HG03060 (cell line): ENCODE measurements around the gene SEBOX.

Source experiments
- ATAC-seq: cut with Tn5 transposase; IDR thresholded peaks from one replicate; pipeline ENCODE4 v1.9.1; 2021; ENCODE audit warnings: low read depth, moderate number of reproducible peaks; ENCODE audit not compliant: unreplicated experiment

The SEBOX gene, protein sequence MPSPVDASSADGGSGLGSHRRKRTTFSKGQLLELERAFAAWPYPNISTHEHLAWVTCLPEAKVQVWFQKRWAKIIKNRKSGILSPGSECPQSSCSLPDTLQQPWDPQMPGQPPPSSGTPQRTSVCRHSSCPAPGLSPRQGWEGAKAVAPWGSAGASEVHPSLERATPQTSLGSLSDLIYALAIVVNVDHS

DNA sequence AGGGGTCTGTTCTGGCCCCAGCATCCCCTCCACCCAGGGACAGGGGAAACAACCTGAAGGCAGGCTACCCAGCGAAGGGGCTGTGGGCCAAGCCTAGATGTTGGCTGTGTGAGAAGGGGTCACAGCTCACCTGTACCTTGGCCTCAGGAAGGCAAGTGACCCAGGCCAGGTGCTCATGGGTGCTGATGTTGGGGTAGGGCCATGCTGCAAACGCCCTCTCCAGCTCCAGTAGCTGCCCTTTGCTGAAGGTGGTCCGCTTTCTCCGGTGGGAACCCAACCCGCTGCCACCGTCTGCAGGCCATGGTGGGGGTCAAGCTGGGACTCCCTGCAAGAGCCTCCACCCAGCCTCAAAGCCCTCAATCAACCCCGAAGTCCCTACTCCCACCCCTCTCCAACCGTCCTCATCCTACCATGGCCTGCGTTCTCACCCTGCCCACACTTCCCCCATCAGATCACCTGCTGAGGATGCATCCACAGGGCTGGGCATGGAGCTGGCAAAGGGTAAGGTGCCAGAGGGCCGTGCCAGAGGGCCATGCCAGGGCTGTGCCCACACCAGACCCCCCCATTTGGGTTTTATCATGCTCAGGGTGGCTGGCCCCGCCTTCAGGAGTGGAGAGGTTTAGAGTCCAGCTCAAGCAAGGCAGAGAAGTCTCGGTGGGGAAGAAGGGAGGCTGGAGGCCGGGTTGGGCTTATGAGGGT, at the start of gene SEBOX:
SEBOX (minus strand) TSS at position 535 of the 699 bp plus-strand sequence; CDS start at position 487, 48 bp downstream.
- ATAC-seq = no peak

DNA sequence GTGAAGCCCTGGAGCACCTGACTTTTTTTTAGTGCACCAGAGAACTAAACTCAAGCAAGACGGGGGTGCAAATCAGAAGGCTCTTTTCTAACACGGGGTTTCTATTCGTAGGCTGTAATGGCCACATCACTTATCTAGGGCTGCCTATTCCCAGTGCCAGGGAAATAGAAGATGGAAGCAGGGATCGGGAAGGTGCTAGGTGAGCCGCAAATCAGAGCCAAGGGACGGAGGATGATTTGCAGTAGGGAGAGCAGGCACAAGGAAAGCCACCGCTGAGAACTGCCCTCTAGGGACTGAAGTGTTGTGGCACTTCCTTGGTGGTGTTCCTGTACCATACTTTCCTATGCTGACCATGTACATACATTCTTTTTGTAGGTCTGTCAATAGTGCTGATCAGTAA, 48.8 kb upstream of the SEBOX start:
- ATAC-seq = no peak

DNA sequence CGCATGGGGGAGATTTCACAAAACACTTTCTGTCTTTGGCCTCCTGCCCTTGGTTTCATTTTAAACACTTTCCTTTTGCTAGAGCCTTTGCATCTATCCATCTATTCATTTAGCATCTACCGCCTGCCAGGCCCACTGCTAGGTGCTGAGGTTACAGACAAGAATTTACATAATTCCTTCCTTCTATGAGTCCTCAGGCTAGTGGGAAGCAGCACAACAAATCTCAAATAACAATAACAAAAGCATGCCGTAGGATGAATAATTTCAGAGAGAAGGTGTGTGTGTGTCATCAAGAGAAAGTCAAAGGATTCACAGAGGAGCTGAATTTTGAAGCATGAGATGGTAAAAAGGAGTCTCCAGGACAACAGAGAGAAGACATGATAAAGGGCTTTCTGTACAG, 47.1 kb upstream of the SEBOX start:
- no peak for ATAC-seq

DNA sequence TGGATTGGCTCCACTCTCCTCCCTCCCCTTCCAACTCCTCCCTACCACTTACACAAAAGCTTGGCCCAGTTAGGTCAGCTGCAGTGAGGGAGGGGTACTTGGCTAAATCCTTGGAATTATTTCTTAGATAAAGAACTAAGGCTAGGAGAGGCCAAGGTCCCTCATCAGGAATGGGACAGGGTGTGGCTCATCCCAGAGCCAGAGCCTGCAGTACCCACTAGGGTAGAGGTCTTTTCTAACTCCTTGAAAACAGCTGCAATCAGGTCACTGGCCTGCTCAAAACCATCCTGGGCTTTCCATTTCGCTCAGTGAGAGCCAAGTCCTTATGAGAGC, 42.9 kb upstream of the SEBOX start:
- ATAC-seq = no peak

DNA sequence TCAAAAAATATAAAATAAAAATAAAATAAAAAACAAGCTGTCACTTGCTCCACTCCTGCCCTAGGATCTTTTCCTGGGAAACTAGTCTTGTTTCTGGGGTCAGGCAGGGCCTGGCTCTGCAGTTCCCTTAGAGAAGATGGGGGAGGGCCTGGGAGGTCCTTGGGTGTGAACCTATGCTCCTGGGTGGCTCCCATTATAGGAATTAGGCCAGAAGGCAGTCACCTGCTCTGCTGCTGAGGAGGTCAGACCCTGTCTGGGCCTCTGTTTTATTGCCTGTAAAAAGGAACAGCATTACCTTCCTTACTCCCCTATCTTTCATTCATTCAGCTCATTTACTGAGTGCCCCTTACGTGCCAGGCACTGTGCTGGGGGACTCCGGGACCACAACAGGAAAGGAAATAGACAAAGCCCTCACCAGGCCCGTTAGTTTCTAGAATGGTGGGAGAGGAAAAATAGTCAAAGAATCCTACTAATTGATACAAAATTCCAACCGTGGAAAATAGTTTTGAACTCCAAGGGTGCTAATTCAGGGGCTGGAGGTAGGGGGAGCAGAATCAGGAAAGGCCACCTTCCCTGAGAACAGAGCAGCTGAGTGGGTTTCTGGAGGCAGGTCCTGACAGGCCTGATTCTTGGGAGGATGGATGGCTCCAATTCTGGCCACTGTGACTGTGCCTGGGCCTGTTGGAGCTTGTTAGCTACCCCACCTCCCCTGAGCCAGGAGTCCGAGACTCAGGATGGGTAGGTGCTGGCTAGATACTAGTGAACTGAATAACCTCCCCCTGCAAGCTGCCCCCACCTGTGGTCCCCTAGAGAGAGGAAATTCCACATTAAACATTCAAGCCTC, 42.4 kb upstream of the SEBOX start:
- no peak for ATAC-seq

DNA sequence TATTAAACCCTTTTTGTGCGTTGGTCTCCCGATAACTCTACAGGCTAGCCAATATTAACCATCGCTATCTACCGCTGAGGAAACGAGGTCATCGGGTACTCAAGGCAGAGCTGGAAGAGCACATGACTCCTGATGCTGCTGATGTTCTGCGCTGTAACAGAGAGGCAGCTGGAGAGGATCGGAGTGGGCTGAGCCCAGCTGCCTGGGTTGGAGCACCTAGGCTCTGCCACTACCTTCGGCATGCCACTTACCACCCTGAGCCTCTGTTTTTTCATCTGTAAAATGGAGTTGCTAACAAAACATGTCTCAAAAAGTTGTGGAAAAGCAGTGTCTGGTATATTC, 41.4 kb upstream of the SEBOX start:
- ATAC-seq = no peak

DNA sequence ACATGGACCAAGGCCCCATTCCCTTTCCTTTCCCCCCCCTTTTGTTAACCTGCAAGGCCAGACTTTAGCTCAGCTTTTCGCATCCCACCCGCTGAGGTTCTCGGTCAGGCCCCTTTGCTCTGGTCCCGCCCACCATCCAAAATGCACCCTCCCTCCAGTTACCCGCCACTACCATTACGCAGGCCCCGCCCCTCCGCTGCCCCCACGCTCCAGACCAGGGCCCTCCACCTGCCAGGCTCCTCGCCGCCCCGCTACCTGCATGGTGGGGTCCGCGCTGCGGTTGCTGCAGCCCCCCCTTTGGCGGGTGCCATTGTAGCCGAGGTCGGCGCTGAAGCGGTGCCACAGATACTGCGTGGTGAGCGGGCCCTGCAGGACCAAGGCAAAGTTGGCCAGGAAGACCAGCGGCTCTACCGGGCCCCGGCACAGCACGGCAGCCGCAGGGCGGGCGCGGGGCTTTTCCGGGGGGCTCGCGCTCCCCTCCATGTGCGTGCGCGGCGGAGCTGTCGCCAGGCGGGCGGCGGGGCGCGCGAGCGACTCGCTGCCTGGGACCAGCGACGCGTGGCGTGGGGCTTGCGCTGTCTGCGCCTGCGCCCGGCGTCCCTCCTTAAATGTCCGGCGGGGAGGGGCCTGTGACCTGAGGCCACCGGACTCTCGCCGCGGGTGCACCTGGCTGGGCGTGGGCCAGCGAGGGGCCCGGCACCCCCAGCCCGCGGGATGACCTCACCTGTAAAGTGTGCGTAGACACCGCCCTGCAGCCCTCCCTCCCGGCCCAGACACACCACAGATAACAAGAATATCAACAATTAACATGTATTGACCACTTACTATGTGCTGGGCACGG, 40.9 kb upstream of the SEBOX start, which contains the start of gene SLC46A1:
SLC46A1 (minus strand) TSS at position 581 of the 841 bp plus-strand sequence; CDS start at position 483, 98 bp downstream.
- no peak for ATAC-seq

DNA sequence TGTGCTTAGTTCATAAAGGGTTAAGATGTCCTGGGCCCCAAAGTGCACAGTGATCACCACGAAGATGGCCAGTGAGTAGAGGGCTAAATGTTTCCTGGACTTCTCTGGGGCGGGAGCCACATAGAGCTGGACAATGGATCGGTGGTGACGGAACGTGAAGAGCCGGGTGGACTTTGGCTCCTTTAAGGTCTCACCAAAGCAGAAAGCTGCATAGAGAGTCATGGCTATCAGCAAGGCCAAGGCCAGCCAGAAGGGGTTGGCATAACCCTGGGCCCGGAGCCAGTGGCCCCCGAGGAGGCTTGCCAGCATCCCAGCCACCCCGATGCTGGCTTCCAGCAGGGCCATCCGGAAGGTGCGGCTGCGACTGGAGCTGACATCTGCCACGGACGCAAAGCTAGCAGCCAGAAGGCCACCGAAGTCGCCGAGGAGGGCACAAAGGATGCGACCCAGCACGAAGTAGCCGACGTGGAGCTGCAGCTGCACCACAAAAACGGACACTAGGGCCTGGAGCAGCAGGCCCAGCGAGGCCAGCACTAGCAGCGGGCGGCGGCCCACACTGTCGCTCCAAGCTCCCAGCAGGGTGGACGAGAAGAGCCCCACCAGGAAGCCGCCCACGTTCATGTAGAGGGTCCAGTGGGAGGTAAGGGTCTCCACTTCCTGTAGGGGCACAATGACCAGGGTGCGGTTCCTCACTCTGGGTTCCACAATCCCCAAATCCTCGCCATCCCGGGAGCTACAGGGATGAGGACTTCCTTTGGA, 40.0 kb upstream of the SEBOX start:
- ATAC-seq = no peak

DNA sequence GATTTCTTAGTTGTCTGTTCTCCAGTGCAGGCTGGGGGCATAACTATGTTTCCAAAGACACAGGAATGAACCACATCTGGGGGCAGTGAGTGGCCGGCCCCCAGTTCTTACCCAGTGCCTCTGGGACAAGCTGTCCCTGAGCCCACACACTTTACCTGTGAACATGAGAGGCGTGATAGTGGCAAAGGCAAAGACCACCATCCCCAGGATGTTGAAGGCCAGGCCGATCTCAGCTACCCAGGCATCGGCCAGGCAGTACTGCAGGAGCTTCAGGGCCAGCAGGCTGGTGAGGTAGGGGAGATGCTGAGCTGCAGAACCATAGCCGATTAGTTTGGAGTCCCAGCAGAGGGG, 39.4 kb upstream of the SEBOX start:
- no peak for ATAC-seq

DNA sequence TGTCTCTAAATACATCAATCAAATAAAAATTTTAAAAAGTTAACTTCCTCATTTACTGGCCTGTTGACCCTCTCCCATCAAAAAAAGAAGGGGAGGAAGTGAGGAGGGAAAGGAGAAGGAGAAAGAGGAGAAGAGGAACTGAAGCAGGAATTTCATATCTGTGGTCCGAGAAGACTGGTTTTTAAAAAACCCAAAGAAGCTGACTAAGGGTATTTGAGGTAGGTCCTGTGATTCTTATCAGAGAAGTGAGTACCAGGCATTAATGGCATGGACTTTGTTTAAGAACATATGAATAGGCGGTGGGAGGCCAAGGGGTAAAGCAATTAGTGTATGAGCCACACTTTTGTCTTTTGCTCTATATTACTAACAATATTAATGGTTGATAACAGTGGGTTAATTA, 39.0 kb upstream of the SEBOX start:
- no peak for ATAC-seq

DNA sequence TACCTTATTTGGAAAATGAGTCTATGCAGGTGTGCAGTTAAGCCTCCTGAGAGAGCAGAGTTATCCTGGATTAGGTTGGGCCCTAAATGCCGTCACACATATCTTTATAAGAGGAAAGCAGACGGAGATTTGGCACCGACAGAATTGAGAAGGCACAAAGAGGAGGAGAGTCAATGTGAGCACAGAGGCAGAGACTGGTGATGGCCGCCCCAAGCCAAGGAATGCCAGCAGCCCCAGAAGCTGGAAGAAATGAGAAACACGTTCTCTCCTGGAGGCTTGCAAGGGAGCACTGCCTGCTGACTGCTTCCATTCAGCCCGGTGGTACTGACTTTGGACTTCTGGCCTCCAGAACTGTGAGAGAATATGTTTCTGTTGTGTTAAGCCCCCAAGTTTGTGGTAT, 37.8 kb upstream of the SEBOX start:
- no peak for ATAC-seq

DNA sequence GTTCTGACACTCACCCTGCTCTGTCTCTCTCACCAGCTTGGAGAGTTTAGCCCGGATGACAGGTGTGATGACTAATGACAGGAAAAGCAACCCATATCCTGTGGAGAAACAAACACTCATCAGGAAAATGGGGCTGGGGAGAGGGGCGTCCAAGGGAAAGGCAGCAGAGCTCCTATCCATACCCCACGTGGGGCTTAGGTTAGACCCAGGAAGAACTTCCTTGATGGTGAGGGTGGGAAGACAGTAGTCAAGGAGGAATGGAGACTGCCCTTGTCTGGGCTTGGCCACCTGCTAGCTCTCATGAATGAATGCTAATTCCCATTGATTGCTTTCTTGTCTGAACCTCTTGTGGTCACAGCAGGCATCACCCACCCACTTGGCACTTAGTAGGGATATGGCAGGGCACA, 37.2 kb upstream of the SEBOX start:
- no peak for ATAC-seq

DNA sequence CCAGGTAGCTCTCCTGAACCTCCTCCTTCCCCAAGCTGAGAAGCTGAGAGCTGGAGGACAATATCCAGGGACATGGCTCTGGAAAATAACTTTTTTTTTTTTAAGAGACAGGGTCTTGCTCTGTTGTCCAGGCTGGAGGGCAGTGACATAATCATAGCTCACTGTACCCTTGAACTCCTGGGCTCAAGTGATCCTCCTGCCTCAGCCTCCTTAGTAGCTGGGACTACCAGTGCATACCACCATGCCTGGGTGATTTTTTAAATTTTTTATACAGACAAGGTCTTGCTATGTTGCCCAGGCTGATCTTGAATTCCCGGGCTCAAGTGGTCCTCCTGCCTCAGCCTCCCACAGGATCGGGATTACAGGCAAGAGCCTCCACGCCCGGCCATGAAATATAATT, 34.8 kb upstream of the SEBOX start:
- no peak for ATAC-seq

DNA sequence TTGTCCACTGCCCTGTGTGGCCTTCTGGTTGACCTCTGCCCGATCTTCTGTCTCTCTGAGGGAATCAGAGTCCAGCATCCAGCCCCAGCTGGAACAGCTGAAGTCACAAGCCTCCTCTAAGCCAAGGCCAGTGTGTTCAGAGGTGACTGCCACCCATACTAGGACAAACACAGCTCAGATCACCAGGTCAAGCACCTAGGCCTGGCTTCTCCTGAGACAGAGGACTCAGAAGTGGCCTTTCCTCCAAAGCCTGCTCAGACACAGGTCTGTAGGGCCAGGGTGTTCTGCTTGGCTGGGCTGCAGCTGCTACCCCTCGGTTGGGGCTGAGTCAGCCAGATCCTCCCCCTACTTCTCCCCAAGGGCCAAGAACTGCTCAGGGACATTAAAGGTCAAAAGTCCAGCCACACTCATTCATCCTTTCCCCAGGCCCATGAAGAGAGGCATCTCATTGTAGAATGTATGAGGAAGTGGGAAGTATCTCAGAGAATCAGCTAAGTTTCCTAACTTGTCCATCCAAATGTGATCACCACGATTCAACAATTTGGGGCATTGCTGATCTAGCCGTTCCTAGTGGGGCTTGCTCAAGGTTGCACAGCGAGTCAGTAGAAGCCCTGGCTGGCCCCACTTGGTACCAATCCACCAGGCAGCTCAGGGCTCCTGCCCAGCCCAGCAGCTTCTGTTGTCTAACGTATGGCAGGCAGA, 33.4 kb upstream of the SEBOX start:
- no peak for ATAC-seq

DNA sequence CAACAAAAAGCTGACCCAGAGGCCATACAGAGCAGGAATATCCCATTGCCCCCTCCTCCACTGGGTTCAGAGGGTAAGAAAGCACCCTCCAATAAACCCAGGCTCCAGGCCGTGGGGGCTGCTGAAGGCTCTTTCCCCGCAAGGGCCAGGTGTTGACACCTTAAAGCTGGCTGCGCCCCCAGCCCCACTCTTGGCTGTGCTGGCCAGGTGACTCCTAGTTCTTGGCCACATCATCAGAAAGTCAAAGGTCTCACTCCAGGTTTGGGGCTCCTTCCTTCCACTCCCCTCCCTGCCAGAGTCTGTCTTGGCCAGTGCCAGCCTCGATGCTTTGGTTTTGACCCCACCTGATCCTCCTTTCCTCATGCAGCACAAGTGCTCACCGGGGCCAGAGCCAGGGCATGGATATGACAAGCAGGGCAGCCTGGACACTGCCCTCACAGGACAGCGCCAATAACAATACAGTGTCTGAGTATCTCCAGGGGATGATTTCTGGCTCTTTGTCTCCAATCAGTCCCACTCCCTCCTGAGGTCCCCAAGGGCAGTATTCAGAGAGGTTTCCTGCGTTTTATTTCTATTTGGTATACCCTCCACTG, 32.8 kb upstream of the SEBOX start:
- ATAC-seq = no peak

DNA sequence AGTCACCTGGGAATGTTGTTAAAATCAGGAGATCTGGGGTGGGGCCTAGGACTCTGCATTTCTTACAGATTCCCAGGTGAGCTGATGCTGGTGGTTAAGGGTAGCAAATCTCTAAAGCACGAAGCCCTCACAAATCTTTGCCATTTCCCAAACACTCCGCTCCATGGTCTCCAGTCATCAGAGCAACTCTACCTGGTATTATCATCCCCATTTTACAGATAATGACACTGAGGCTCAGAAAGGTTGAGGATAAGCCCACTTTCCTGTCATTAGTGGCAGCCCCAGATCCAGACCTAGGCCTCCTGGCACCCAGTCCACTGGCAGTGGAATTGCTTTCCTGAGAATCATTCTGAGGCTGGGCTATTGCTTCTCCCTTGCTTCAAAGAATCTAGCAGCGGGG, 32.3 kb upstream of the SEBOX start:
- ATAC-seq = no peak

DNA sequence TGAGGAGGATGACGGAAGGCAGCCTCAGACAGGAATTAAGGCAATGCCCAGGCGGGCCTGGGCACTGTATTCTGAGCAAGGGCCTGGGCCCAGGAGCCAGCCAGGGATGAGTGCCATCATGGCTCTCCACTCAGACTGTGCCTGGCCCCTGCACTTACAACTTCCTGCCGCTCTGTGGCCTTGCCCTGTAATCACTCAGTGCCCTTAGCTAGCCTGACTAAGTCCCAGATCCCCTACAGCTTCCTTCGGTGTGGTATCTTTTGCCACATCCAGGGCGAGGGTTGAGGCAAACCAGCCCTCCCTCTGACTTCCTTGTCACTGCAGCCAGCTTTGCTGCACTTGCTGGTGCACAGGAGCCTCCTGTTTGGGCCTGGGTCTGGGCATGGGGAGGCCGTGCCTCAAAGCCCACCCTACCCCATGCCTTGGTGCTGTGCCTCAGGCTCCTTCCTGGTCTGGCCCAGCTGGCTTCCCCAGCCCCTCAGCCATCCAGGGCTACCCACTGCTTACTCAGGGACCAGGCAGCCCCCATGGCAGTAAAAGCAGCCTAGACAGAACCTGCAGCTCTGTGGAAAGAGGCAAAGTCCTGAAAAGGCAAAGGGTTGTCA, 31.7 kb upstream of the SEBOX start:
- no peak for ATAC-seq

DNA sequence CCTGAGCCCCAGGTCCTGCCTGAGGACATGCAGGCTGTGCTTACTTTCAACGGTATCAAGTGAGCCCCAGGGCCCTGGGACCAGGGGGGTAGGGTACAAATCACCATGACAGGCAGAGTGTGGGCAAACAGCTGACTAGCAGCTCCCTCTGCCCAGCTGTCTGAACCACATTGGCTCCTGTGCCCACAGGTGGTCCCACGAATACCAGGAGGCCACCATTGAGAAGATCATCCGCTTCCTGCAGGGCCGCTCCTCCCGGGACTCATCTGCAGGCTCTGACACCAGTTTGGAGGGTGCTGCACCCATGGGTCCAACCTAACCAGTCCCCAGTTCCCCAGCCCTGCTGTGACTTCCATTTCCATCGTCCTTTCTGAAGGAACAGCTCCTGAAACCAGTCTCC, 31.0 kb upstream of the SEBOX start:
- no peak for ATAC-seq

DNA sequence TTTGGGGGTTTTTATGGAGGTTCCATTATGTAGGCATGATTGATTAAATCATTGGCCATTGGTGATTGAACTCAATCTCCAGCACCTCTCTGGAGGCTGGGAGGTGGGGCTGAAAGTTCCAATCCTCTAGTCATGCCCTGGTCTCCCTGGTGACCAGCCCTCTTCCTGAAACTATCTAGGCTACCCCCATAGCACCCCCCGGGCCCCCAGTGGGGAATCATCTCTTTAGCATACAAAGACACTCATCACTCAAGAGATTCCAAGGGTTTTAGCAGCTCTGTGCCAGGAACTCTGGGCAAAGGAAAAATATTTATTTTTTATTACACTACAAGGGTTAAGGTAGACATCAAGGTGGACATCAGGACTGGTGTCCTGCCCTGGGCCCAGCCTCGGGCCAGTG, 30.4 kb upstream of the SEBOX start:
- no peak for ATAC-seq
